Stimulated activated CD4-positive, alpha-beta T cell treated with anti-CD3 and anti-CD28 coated beads, TNF-alpha, amount 100 ng/mL, for 1 hour (primary cell): ENCODE measurements around the gene C10orf105.

ENCODE experiments used
- DNase-seq, 3 donors: peaks; one replicate each; pipeline ENCODE4 v3.0.0-alpha.2; 2020; ENCODE audit warnings: low read depth in 3 of 3, low spot score in 1 of 3

Gene C10orf105

DNA sequence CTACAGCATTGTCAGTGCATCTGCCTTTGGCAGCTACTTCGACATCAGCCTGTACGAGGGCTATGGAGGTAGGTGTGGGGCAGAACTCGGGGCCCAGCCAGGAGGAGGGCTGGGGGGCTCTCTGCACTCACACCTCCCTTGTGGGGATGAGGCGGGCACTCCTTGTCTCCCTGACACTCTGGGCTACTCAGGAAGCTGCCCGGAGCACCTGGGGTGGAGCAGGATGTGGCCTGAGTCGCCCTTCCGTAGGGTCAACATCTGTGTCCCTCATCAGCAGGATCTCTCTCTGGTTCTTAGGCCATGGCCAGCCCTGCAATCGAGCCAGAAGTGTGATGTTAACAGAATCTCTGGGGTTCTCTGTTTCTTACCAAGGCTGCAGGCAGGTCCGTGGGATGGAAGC lies 40.2 kb downstream of the C10orf105 start:
- no peak for DNase-seq

DNA sequence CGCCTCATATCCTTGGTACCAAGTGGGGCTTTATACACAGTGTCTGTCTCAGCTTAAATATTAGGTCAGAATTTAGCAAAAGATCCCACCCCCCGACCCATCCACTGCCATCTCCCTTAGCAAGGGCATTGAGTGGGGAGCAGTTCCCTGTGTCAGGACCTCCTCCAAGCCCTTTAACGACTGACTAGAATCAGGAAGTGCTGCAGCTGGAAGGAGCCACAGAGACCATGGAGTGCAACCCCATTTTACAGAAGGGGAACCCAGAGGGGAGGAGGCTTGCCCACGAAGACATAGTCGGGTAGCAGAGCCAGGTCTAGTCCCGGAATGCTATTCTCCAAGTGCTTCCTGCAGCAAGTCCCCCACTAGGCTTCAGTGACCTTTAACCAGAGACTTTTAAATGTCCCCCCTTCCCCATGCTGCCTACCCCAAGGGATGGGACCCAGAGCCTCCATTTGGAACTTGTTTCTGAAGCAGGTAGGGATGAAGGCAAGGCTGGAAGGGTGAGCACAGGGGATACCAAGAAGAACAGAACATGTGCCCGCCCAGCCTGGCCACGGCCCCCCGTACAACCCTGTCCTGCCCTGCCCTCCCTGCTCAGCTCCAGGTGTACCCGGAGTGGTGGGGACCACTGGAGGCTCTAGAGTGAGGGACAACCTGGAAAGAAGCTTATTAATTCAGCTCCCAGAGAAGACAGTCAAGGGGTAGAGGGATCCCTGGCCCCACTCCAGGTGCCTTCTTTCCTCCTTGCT lies 41.3 kb downstream of the C10orf105 start:
- no peak for DNase-seq

DNA sequence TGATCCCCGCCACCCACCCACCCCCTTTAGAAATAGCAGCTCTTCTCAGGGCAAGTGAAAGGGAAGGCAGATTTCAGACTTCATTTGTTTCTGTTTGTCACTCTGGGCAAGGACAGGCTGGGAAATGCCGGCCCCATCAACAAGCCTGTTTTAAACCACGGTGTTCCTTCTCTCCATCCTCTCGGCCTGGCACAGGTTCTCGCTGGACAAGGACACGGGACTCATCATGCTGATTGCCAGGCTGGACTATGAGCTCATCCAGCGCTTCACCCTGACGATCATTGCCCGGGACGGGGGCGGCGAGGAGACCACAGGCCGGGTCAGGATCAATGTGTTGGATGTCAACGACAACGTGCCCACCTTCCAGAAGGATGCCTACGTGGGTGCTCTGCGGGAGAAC lies 42.3 kb downstream of the C10orf105 start:
- DNase-seq = no peak

DNA sequence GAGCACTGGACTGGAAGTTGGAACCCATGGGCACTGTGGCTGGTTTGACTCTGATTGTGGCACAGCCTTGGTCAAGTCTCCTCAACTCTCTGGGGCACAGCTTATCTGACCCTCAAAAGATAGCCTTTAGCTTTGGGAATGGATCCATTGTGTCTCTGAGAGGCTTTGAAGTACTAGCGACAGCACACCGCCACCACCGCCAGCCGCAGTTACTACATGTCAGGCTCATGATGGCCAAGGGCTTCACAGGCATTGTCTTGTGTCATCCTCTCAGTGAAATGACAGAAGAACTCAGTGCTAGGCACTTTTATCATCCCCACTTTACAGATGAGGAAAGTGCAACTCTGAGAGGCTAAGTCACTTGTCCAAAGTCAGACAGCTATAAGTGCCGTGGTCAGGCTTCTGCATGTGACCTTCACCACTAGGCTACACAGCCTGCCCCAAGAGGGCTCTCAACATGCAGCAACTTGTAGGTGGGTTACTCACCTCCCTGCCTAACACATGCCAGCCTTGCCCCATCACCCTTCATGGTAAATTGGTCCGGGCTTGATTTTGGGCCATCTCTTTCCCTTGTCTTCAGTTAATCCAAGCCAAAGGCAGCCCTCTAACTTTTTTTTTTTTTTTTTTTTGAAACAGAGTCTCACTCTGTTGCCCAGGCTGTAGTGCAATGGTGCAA lies 44.1 kb downstream of the C10orf105 start:
- DNase-seq = no peak

DNA sequence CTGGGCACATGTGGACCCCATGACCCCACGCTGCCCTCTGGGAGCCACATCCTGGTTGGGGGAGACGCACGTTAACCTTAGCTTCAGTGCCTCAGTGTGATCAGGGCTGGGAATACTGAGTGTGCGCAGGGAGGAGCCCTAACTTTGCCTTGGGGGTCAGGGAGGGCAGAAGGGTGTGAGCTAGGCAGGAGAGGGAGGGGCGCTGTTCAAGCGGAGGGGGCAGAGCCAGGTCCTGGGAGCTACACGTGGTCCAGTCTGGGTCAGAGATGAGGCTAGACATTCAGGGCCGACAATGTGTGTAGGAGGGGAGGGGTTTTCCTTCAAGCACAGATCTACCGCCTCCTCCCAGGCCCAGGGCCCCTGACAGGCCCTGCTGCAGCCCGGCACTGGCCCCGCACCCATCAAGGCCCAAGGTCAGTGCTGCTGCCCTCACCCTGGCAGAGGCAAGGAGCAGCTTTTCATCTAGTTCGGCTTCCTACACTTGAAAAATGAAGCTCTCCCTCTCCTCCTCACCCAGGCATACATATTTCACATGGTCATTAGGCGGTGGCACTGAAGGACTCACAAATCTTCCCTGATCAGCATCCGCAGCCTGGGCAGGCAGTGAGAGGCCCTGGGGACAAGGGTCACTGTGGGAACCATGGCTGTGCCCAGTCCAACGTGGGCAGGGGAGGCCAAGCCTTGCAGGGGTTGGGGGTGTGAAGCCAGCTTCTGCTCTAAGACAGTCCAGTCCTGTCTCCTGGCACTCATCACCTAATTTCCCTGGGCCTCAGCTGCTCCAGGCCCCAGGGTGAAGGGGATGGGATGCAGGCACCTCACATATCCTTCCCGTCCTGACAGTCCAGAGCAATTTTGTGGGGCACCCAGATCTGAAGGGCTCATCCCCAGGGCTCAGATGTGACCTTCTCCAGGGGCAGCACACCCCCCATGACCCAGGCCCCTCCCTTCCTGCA lies 47.3 kb downstream of the C10orf105 start:
- DNase-seq = no peak

DNA sequence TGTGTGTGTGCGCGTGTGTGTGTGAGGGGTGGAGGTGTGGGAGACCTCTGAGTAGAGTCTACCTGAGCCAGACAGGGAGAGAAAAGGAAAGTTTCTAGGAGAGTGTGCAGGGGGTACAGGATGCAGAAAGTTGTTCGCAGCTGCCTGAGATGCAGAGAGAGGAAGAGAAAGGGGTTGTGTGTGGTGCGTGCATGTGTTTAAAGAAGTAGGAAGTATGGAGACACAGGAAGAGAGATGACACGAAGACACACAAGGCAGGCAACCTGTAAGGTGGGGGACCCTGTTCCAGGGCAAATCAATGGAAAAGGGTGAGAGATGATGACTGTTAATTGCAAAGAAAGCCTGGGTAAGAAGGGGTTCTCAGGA lies 52.2 kb downstream of the C10orf105 start:
- DNase-seq = no peak

DNA sequence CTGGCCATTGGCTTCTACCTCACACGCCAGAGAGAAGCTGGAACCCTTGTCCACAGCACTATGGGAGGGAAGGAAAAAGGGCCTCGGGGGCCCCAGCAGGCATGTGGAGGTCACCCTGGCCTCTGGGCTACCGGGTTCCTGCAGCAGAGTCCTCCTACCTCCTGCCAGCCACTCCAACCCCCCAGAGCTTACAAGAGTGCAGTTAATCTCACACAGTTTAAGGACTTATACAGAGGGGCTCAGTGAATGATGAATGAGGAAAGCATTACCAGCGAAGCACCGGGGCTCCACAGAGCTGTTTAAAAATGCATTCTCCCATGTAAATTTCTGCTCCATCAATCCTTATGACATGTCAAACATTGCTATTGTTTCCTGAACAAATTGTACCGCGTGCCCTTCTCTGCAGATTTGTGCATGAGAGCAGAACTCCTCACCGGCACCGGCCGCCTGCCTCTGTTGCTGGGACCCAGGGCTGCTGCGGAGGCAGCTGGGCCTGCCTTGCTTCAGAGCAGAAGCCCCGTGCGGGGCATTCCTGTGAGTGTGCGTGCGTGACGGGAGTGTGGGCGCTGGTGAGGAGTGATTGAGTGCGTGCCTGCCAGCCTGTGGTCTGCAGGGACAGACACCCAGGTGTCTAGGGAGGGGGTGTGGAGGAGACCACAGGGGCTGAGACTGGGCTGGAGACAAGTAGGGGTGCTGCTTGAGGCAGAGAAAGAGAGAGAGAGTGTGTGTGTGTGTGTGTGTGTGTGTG lies 52.8 kb downstream of the C10orf105 start:
- no peak for DNase-seq

DNA sequence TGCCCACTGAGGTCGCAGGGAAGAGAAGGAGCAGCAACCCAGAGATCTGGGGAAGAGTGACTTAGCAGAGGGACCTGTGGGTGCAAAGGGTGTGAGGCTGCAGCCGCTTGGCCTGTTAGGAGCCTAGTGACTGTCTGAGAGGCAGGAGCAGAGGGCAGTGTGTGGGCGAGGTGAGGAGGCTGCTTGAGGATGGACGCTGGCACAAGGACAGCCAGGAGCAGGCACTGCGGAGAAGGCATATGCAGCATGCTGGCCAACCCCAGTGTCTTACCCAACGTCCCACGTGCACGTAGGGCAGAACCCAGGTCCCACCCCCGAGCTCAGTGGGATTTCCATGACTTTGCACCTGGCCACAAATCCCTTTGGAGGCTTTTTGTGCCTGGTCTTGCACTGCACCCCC lies 54.1 kb downstream of the C10orf105 start:
- no peak for DNase-seq

DNA sequence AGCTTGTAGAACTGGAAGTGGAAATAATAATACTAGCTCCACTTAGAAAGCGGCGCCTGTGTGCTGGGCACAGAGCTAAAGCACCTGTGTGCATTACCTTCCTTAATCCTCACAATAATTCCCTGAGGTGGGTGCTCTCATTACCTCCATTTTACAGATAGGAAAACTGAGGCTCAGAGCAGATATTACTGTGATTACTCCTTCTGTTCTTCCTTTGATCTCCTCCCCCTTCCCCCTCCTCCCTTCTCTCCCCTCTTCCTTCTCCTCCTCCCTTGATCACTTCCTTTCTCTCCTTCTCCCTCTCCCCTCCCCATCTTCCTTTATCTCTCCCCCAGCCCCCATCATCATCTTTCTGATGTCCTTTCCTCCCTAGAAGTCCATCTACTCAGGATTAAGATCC lies 55.0 kb downstream of the C10orf105 start:
- no peak for DNase-seq

DNA sequence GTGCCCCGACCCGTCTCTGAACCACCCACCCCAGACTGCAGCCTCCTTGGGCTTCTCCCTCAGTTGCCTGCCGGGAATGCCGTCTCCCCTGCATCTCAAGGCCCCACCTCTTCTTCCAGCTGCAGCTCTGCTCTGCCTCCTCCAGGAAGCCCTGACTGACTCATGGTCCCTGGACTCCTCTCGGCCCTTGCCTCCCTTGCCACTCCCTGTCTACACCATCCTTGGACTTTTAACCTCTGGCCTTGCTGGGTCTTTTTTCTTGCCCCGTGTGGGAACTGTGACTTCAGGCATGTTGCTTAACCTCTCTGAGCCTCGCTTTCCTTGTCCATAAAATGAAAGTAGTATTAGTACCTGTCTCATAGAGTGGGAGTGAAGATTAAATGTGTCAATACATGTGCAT lies 56.3 kb downstream of the C10orf105 start:
- DNase-seq = no peak

DNA sequence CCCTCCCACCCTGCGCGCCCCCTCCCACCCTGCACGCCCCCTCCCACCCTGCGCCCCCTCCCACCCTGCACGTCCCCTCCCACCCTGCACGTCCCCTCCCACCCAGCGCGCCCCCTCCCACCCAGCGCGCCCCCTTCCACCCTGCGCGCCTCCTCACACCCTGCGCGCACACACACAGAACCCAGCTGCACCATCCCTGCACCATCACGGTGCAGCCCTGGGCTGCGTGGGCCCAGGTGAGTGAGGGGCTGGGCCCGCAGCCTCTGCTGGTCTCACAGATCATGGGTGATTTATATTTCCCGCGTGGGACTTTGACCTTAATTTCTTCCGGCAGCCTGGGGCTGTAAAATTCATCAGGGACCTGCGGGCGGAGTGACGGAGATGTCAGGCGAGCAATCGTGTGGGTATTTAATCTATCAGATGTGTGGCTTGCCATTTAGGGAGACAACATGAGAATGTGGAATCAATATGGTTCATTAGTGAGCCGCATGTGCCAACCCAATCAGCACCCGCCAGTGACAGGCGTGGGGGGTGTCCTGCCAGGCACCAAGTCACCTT lies 57.7 kb downstream of the C10orf105 start:
- no peak for DNase-seq
